K562 (cell line): ENCODE measurements around the gene MKLN1. TPM values are rescaled to one million over a fixed set of nuclear protein-coding genes. Genes with fewer than 3 reads are reported as not detected.

ENCODE experiments used
- ATF7 ChIP-seq: fragments of 450-650 bp; IDR thresholded peaks from 2 replicates; pipeline ENCODE4 v1.7.1; 2014; ENCODE audit warnings: mild to moderate bottlenecking, moderate library complexity
- BMI1 ChIP-seq: fragments of 150-350 bp; IDR thresholded peaks from 2 replicates; pipeline ENCODE4 v1.6.1; 2014; ENCODE audit warnings: low read length
- FOXM1 ChIP-seq, 2 experiments: fragments of 450-650 bp in 1 of 2; sonication (generic) in 1 of 2; formaldehyde crosslinking in 1 of 2; IDR thresholded peaks; 2 replicates each; pipeline versions ENCODE4 v1.6.1 to v1.9.0; 2017 to 2022; ENCODE audit warnings: low read depth in 2 of 2, mild to moderate bottlenecking in 2 of 2, missing genetic modification reagents in 1 of 2, moderate library complexity in 1 of 2
- FOXP1 ChIP-seq: sonication (generic); formaldehyde crosslinking; IDR thresholded peaks from 2 replicates; pipeline ENCODE4 v1.8.0; 2022; ENCODE audit warnings: mild to moderate bottlenecking, missing genetic modification reagents
- HDAC3 ChIP-seq: fragments of 450-650 bp; IDR thresholded peaks from 2 replicates; pipeline ENCODE4 v1.6.1; 2018; ENCODE audit warnings: borderline replicate concordance, mild to moderate bottlenecking, moderate library complexity; ENCODE audit not compliant: partially characterized antibody
- IFI16 ChIP-seq: fragments of 250-450 bp; sonication (Bioruptor Pico); IDR thresholded peaks from 2 replicates; pipeline ENCODE4 v2.1.2; 2022; ENCODE audit warnings: mild to moderate bottlenecking, inconsistent platforms
- MIER1 ChIP-seq: fragments of 450-650 bp; IDR thresholded peaks from 2 replicates; pipeline ENCODE4 v1.6.1; 2016; ENCODE audit warnings: antibody characterized with exemption, mild to moderate bottlenecking, low read depth
- NFRKB ChIP-seq: fragments of 450-650 bp; IDR thresholded peaks from 2 replicates; pipeline ENCODE4 v1.6.1; 2016; ENCODE audit warnings: low read depth
- NRF1 ChIP-seq, 2 experiments: fragments of 450-650 bp; IDR thresholded peaks in 1 of 2; conservative IDR thresholded peaks in 1 of 2; 2 replicates each; pipeline ENCODE4 v1.6.1; 2014; ENCODE audit warnings: mild to moderate bottlenecking in 2 of 2
- POLR3G ChIP-seq: IDR thresholded peaks from 2 replicates; pipeline ENCODE4 v1.6.1; 2011; ENCODE audit not compliant: insufficient read length, insufficient replicate concordance; ENCODE audit errors: extremely low read depth
- U2AF1 ChIP-seq: fragments of 200-400 bp; formaldehyde crosslinking; optimal IDR thresholded peaks from 2 replicates; pipeline ENCODE3; 2017; ENCODE audit warnings: mild to moderate bottlenecking, low read depth, low read length, moderate library complexity
- ZNF780A ChIP-seq: fragments of 250-450 bp; sonication (Bioruptor Pico); IDR thresholded peaks from 2 replicates; pipeline ENCODE4 v1.5.0; 2021; ENCODE audit warnings: mild to moderate bottlenecking
- polyA plus RNA-seq, 8 experiments: library from polyadenylated mRNA; depleted of rRNA in 4 of 8; stranded (reverse) in 5 of 8; unstranded in 3 of 8; fragments of >200 nt; fragmentation: Nextera tagmentation in 2 of 8; fragmentation: Illumina TruSeq in 1 of 8; extraction: Ambion mirVana in 2 of 8; extraction: Trizol in 1 of 8; gene quantifications; 2 replicates each; pipeline versions ENCODE4 v1.2.1 to v1.2.3, GENCODE V29; 2011 to 2014; ENCODE audit warnings: inconsistent platforms in 1 of 8, missing spikeins in 1 of 8
- total RNA-seq, 7 experiments: library from RNA; depleted of rRNA in 6 of 7; stranded (reverse); fragments of >200 nt in 6 of 7; fragmentation: Illumina TruSeq in 2 of 7; extraction: Trizol in 2 of 7; gene quantifications; 2 replicates each; pipeline versions ENCODE4 v1.2.1 to v1.2.3, GENCODE V29; 2011 to 2021; ENCODE audit warnings: low replicate concordance in 1 of 7
- TF ChIP-seq, protein P1 (sequence below): fragments of 250-450 bp; sonication (Bioruptor Pico); IDR thresholded peaks from 2 replicates; pipeline ENCODE4 v1.4.0; 2020; ENCODE audit warnings: mild to moderate bottlenecking, moderate library complexity
- TF ChIP-seq, protein P2 (sequence below): fragments of 250-450 bp; sonication (Bioruptor Pico); IDR thresholded peaks from 2 replicates; pipeline ENCODE4 v1.5.1; 2021; ENCODE audit warnings: mild to moderate bottlenecking
- TF ChIP-seq, protein P3 (sequence below): IDR thresholded peaks from 2 replicates; pipeline ENCODE4 v1.6.1; 2011; ENCODE audit not compliant: insufficient read length; ENCODE audit errors: extremely low read depth
- TF ChIP-seq, protein P4 (sequence below): fragments of 250-450 bp; sonication (Bioruptor Pico); IDR thresholded peaks from 2 replicates; pipeline ENCODE4 v1.4.0; 2020; ENCODE audit warnings: mild to moderate bottlenecking
- TF ChIP-seq, protein P5 (sequence below): fragments of 450-650 bp; formaldehyde crosslinking; IDR thresholded peaks from 2 replicates; pipeline ENCODE4 v1.4.0; 2022; ENCODE audit warnings: missing genetic modification characterization

MKLN1 gene
- total and polyA plus RNA-seq, 9 of the 15 experiments (the other 6 are each of a cell fraction or from before 2014, with no cell fraction given) = 18.6 to 80.4 (median 56.0) TPM

DNA sequence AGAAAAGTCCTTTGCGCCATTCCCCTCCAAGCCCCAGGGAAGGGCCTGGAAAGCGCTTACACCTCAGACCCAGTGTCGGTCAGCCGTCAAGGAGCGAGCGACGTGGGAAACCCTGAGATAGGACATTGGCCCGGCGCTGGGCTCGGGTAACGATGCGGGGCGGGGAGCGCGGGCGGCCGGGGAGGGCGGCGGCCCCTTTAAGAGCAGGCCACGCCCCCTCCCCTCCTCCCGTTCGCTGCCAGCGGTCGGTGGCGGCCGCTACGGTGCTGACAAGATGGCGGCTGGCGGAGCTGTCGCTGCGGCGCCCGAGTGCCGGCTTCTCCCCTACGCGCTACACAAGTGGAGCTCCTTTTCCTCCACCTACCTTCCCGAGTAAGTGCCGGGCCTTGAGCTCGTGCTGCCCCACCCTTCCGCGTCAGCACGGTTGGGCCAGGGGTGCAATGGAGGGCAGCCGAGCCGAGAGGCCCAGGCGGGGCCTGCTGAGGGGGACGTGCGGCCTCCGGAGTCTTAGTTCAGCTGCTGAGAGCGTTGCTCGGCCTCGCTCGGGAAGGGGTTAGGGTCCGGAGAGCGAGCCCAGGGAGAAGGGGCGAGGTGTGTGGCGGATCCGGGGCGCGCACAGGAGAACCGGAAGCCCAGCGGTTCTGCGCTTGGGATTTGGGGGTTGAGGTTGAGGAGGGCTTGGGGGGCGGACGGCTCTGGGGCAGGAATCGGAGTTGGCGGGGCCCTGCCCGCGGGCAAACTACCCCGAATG is at the start of gene MKLN1 (continued):
- TF ChIP-seq, protein P1, sequence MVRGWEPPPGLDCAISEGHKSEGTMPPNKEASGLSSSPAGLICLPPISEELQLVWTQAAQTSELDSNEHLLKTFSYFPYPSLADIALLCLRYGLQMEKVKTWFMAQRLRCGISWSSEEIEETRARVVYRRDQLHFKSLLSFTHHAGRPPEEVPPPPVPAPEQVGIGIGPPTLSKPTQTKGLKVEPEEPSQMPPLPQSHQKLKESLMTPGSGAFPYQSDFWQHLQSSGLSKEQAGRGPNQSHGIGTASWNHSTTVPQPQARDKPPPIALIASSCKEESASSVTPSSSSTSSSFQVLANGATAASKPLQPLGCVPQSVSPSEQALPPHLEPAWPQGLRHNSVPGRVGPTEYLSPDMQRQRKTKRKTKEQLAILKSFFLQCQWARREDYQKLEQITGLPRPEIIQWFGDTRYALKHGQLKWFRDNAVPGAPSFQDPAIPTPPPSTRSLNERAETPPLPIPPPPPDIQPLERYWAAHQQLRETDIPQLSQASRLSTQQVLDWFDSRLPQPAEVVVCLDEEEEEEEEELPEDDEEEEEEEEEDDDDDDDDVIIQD = peak; percentile 45; the same call in 1 of the 2 replicates
- TF ChIP-seq POLR3G (no peak), FOXM1 (IDR thresholded peaks at IDR 0.05; ENCODE audit: low read depth) (peak; percentile 29; the same call in 1 of the 2 replicates), FOXM1 (CRISPR knock-in tag; IDR thresholded peaks at IDR 0.05; ENCODE audit: low read depth) (peak; percentile 75), FOXP1 (CRISPR knock-in tag) (peak; percentile 98), ZNF780A (no peak), U2AF1 (peak; percentile 89), BMI1 (no peak), NFRKB (peak; percentile 97), NRF1 (conservative IDR thresholded peaks at IDR 0.05 in 1 of 2, IDR thresholded peaks at IDR 0.05 in 1 of 2) (peak; percentile 67 to 72), ATF7 (peak; percentile 72), IFI16 (CRISPR knock-in tag) (no peak), MIER1 (no peak), HDAC3 (no peak)
- TF ChIP-seq, protein P2, sequence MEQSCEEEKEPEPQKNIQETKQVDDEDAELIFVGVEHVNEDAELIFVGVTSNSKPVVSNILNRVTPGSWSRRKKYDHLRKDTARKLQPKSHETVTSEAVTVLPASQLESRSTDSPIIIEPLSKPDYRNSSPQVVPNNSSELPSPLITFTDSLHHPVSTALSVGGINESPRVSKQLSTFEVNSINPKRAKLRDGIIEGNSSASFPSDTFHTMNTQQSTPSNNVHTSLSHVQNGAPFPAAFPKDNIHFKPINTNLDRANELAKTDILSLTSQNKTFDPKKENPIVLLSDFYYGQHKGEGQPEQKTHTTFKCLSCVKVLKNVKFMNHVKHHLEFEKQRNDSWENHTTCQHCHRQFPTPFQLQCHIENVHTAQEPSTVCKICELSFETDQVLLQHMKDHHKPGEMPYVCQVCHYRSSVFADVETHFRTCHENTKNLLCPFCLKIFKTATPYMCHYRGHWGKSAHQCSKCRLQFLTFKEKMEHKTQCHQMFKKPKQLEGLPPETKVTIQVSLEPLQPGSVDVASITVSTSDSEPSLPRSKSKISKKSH (CRISPR knock-in tag) = no peak
- TF ChIP-seq, protein P3, sequence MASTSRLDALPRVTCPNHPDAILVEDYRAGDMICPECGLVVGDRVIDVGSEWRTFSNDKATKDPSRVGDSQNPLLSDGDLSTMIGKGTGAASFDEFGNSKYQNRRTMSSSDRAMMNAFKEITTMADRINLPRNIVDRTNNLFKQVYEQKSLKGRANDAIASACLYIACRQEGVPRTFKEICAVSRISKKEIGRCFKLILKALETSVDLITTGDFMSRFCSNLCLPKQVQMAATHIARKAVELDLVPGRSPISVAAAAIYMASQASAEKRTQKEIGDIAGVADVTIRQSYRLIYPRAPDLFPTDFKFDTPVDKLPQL = peak; percentile 49
- TF ChIP-seq, protein P4, sequence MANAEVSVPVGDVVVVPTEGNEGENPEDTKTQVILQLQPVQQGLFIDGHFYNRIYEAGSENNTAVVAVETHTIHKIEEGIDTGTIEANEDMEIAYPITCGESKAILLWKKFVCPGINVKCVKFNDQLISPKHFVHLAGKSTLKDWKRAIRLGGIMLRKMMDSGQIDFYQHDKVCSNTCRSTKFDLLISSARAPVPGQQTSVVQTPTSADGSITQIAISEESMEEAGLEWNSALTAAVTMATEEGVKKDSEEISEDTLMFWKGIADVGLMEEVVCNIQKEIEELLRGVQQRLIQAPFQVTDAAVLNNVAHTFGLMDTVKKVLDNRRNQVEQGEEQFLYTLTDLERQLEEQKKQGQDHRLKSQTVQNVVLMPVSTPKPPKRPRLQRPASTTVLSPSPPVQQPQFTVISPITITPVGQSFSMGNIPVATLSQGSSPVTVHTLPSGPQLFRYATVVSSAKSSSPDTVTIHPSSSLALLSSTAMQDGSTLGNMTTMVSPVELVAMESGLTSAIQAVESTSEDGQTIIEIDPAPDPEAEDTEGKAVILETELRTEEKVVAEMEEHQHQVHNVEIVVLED (CRISPR knock-in tag) = peak; percentile 24
- TF ChIP-seq, protein P5, sequence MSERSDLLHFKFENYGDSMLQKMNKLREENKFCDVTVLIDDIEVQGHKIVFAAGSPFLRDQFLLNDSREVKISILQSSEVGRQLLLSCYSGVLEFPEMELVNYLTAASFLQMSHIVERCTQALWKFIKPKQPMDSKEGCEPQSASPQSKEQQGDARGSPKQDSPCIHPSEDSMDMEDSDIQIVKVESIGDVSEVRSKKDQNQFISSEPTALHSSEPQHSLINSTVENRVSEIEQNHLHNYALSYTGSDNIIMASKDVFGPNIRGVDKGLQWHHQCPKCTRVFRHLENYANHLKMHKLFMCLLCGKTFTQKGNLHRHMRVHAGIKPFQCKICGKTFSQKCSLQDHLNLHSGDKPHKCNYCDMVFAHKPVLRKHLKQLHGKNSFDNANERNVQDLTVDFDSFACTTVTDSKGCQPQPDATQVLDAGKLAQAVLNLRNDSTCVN = peak; percentile 63; the same call in 1 of the 2 replicates
